Endodermal cell (in vitro differentiated cells): ENCODE measurements around the gene EVI5L. TPM values are rescaled to one million over a fixed set of nuclear protein-coding genes. Genes with fewer than 3 reads are reported as not detected.

Experiments used
- DNase-seq: peaks from one replicate; pipeline ENCODE4 v3.0.0-alpha.2; 2017
- H3K27ac ChIP-seq: 2 replicates; pipeline ENCODE4 v1.5.1; 2013; ENCODE audit warnings: mild to moderate bottlenecking, low read depth, low read length, moderate library complexity
- H3K27me3 ChIP-seq: 2 replicates; pipeline ENCODE4 v1.6.1; 2013; ENCODE audit warnings: mild to moderate bottlenecking, low read length, moderate library complexity; ENCODE audit not compliant: insufficient read depth, control insufficient read depth, poor library complexity, severe bottlenecking
- H3K36me3 ChIP-seq: 2 replicates; pipeline ENCODE4 v1.7.0; 2013; ENCODE audit warnings: mild to moderate bottlenecking, low read length, moderate library complexity; ENCODE audit not compliant: control insufficient read depth, insufficient read depth
- H3K4me1 ChIP-seq: one replicate; pipeline ENCODE4 v1.7.0; 2013; ENCODE audit warnings: low read length; ENCODE audit not compliant: control insufficient read depth, insufficient read depth
- H3K4me3 ChIP-seq: 2 replicates; pipeline ENCODE4 v1.5.1; 2013; ENCODE audit warnings: mild to moderate bottlenecking, low read length, moderate library complexity
- H3K9ac ChIP-seq: 2 replicates; pipeline ENCODE4 v1.6.1; 2013; ENCODE audit warnings: mild to moderate bottlenecking, low read length, moderate library complexity; ENCODE audit not compliant: poor library complexity, severe bottlenecking; ENCODE audit errors: extremely low read depth
- H3K9me3 ChIP-seq: 2 replicates; pipeline ENCODE4 v1.6.1; 2013; ENCODE audit warnings: mild to moderate bottlenecking, low read length, moderate library complexity; ENCODE audit not compliant: control insufficient read depth
- H3K27ac Mint-ChIP-seq: 2 replicates; pipeline ENCODE4 v1.8.0; 2020; ENCODE audit warnings: mixed read lengths
- H3K27me3 Mint-ChIP-seq: 2 replicates; pipeline ENCODE4 v1.8.0; 2021; ENCODE audit warnings: mild to moderate bottlenecking, mixed read lengths; ENCODE audit not compliant: insufficient read depth
- H3K36me3 Mint-ChIP-seq: 2 replicates; pipeline ENCODE4 v1.8.0; 2020; ENCODE audit warnings: low read depth, mixed read lengths
- H3K4me1 Mint-ChIP-seq: 2 replicates; pipeline ENCODE4 v1.8.0; 2020; ENCODE audit warnings: mixed read lengths
- H3K4me3 Mint-ChIP-seq: 2 replicates; pipeline ENCODE4 v1.8.0; 2020; ENCODE audit warnings: mild to moderate bottlenecking, moderate library complexity, mixed read lengths
- H3K9me3 Mint-ChIP-seq: 2 replicates; pipeline ENCODE4 v1.8.0; 2020; ENCODE audit warnings: mild to moderate bottlenecking, mixed read lengths
- WGBS, 2 experiments: methylation state at CpG; one replicate each; pipeline versions ENCODE4 v1.1.5 to v1.1.7; 2013; ENCODE audit warnings: missing lambda C conversion rate in 2 of 2, mixed read lengths in 1 of 2; ENCODE audit not compliant: insufficient coverage in 1 of 2, insufficient read length in 1 of 2; 5-methylcytosine and 5-hydroxymethylcytosine counted together
- total RNA-seq, 2 donors: library from RNA; stranded (reverse); fragmentation: NEBNext Ultra II Directional in 1 of 2; extraction: Animal tissue kit (Norgen Biotek cat#: 25700) in 1 of 2; gene quantifications; 2 replicates in 1 of 2; 3 replicates in 1 of 2; pipeline ENCODE4 v1.2.1, GENCODE V29; 2021
- TF ChIP-seq, protein P1 (sequence below): fragments of 200-600 bp; sonication (generic); conservative IDR thresholded peaks from 2 replicates; pipeline ENCODE4 v1.5.0; 2021; ENCODE audit warnings: antibody characterized with exemption, mild to moderate bottlenecking

The EVI5L gene
- total RNA-seq, 2 donors from 2014 or later = 6.4 to 9.2 TPM

DNA sequence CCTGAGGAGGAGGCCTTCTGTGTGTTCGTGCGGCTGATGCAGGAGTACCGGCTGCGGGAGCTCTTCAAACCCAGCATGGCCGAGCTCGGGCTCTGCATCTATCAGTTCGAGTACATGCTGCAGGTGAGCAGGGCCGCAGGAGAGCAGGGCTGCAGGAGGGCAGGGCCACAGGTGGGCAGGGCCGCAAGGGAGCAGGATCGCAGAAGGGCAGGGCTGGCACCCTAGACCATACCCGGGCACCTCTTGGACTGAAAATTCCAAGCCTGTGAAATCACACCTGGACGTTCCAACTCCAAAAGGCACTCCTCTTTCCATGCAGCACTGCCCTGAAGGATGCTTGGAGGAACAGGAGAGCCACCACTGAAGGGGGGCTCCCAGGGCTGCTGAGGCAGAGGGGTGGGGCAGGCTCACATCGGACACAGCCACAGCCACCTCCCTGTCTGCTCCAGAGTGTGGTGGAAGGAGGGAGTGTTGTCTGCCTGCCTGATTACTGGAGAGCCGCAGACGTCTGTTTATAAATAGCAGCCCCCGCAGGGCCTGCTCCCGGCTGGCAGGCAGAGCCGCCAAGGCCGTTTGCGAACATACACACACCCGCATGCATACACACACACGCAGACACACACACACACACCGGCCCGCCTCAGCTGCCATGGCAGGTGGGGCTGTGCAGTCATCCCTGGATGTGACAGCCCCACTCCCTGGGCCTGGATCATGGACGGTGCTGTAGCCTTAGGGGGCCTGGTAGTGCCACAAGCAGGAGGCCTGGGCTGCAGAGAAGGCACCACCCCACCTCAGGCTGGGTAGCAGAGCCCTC is 20.2 kb downstream of the EVI5L start:
- DNase-seq = no peak
- H3K4me3 ChIP-seq = no peak overlapping the region
- H3K9me3 Mint-ChIP-seq = no peaks in the 10 kb centered on the region
- H3K27me3 ChIP-seq = no peaks in the 10 kb centered on the region
- 80 to 88% methylated on average over 12 to 25 of the region's 25 CpGs for WGBS, 2 experiments
- H3K27me3 Mint-ChIP-seq = peaks cover 13% of the 10 kb centered on the region
- H3K27ac ChIP-seq = no peak overlapping the region
- H3K9me3 ChIP-seq = no peaks in the 10 kb centered on the region
- peaks cover 3% of the 10 kb centered on the region for H3K4me1 ChIP-seq
- H3K36me3 ChIP-seq = no peaks in the 10 kb centered on the region
- no peak overlapping the region for H3K9ac ChIP-seq
- peaks cover 3% of the 10 kb centered on the region for H3K4me1 Mint-ChIP-seq
- TF ChIP-seq, protein P1, sequence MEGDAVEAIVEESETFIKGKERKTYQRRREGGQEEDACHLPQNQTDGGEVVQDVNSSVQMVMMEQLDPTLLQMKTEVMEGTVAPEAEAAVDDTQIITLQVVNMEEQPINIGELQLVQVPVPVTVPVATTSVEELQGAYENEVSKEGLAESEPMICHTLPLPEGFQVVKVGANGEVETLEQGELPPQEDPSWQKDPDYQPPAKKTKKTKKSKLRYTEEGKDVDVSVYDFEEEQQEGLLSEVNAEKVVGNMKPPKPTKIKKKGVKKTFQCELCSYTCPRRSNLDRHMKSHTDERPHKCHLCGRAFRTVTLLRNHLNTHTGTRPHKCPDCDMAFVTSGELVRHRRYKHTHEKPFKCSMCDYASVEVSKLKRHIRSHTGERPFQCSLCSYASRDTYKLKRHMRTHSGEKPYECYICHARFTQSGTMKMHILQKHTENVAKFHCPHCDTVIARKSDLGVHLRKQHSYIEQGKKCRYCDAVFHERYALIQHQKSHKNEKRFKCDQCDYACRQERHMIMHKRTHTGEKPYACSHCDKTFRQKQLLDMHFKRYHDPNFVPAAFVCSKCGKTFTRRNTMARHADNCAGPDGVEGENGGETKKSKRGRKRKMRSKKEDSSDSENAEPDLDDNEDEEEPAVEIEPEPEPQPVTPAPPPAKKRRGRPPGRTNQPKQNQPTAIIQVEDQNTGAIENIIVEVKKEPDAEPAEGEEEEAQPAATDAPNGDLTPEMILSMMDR = no peak
- no peaks in the 10 kb centered on the region for H3K36me3 Mint-ChIP-seq
- H3K4me3 Mint-ChIP-seq = no peak overlapping the region
- no peak overlapping the region for H3K27ac Mint-ChIP-seq

DNA sequence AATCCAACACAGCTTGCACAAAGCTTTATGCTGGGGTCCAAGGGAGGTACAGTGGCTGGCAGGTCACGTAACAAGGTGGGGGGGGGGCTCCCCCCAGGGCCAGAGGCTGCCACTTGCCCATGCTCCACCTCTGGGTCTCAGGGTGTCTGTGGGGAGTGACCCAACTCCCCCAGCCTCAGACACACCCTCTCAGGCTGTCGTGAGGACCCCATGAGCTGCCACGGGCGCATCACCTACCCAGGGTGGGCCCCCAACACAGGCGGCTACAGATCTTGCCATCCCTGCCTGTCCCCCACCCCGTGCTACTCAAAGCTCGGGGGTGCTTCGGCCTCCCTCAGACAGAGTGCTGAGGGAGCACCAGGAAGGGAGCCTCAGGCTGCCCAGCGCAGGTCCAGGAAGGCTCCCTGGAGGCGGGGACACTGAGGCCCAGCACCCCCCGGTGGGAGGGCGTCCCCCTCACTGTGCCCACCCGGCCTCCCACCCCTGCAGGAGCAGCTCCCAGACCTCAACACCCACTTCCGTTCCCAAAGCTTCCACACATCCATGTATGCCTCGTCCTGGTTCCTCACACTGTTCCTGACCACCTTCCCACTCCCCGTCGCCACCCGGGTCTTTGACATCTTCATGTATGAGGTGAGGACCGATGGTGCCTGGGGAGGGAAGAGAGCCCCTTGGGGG is 21.1 kb downstream of the EVI5L start:
- Mint-ChIP-seq H3K4me1 (peaks cover 3% of the 10 kb centered on the region), H3K27me3 (peaks cover 22% of the 10 kb centered on the region), H3K9me3 (no peaks in the 10 kb centered on the region), H3K4me3 (no peak overlapping the region), H3K27ac (no peak overlapping the region), H3K36me3 (no peaks in the 10 kb centered on the region)
- no peaks in the 10 kb centered on the region for H3K9me3 ChIP-seq
- H3K4me3 ChIP-seq = no peak overlapping the region
- H3K36me3 ChIP-seq = no peaks in the 10 kb centered on the region
- H3K4me1 ChIP-seq = peaks cover 3% of the 10 kb centered on the region
- TF ChIP-seq, protein P1 = no peak
- H3K9ac ChIP-seq = no peak overlapping the region
- no peaks in the 10 kb centered on the region for H3K27me3 ChIP-seq
- 86 to 87% methylated on average over 6 to 18 of the region's 19 CpGs for WGBS, 2 experiments
- DNase-seq = no peak
- no peak overlapping the region for H3K27ac ChIP-seq

DNA sequence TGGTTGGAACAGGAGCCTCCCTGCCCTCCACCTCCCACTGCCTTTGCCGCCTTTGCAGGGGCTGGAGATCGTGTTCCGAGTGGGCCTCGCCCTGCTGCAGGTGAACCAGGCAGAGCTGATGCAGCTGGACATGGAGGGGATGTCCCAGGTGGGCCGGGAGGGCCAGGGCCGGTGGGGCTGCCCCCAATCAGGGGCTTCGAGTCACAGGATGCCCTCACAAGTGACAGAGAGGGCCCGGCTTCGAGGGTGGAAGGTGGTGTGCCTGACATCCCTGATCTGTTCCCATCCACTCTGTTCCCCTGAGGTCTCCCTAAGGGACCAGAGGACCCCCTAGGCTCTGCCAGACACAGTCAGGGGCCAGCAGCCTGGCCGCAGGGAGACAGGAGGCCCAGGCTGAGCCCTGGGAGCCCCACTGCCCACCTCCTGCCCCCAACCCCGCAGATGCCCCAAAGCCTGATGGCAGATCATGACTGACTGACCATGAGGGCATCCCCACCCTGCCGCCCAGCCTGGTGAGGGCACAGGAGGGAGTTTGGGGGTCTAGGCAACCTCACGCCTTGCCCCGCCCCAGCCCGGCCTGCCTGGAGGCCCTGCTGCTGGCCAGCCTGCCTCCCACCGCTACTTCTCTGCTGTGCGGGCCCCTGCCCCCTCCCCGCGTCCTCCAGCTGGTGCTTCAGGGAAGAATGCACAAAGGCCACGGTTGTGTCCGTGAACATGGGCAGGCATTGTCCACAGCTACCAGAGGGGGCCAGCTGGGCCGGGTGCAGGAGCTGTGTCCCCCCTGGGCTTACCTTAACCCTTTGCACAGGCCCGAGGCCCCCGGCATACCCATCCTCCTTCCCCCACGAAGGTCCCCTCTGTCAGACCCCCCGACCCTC is 21.8 kb downstream of the EVI5L start:
- Histone ChIP-seq H3K27ac (peak overlapping the region; percentile 17), H3K27me3 (peaks cover 5% of the 10 kb centered on the region), H3K4me3 (no peak overlapping the region), H3K9ac (no peak overlapping the region), H3K4me1 (peaks cover 3% of the 10 kb centered on the region), H3K9me3 (no peaks in the 10 kb centered on the region), H3K36me3 (no peaks in the 10 kb centered on the region)
- H3K36me3 Mint-ChIP-seq = no peaks in the 10 kb centered on the region
- no peak overlapping the region for H3K27ac Mint-ChIP-seq
- TF ChIP-seq, protein P1 = no peak
- no peak overlapping the region for H3K4me3 Mint-ChIP-seq
- peaks cover 3% of the 10 kb centered on the region for H3K4me1 Mint-ChIP-seq
- WGBS, 2 experiments = 84 to 86% methylated on average over 15 to 26 of the region's 26 CpGs
- peaks cover 28% of the 10 kb centered on the region for H3K27me3 Mint-ChIP-seq
- H3K9me3 Mint-ChIP-seq = no peaks in the 10 kb centered on the region
- no peak for DNase-seq
